Common myeloid progenitor, CD34-positive (primary cell): Measurements from ENCODE around the gene AIP.

Experiments
- CTCF ChIA-PET: fragments of 350-600 bp; sonication (Branson Sonifier 250); formaldehyde crosslinking; loops from one replicate; lab custom pipeline; 2021; ENCODE audit warnings: antibody characterized with exemption; lab: Charles Lee
- POLR2A ChIA-PET: fragments of 350-600 bp; sonication (Branson Sonifier 250); formaldehyde crosslinking; loops from one replicate; lab custom pipeline; 2021; ENCODE audit warnings: antibody characterized with exemption; lab: Charles Lee
- DNase-seq, 3 donors: peaks; one replicate each; pipeline versions ENCODE4 v3.0.0 to v3.0.0-alpha.2; 2013
- H3K27ac ChIP-seq, 2 experiments: 1 replicate in 1 of 2; 2 replicates in 1 of 2; pipeline ENCODE4 v1.7.0; 2013; ENCODE audit warnings: inconsistent platforms in 2 of 2, low read length in 2 of 2, mild to moderate bottlenecking in 2 of 2, low read depth in 1 of 2, moderate library complexity in 1 of 2; ENCODE audit not compliant: severe bottlenecking in 2 of 2, insufficient read depth in 1 of 2, poor library complexity in 1 of 2
- H3K27me3 ChIP-seq, 5 experiments: replicated peaks in 2 of 5; 1 replicate in 3 of 5; 2 replicates in 2 of 5; pipeline versions ENCODE4 v1.6.1 to v1.7.0; 2013; ENCODE audit warnings: low read length in 4 of 5, mild to moderate bottlenecking in 2 of 5, moderate library complexity in 2 of 5, inconsistent platforms in 1 of 5; ENCODE audit not compliant: insufficient read depth in 5 of 5, control insufficient read depth in 4 of 5
- H3K36me3 ChIP-seq, 4 experiments: 1 replicate in 2 of 4; 2 replicates in 2 of 4; pipeline versions ENCODE4 v1.6.1 to v1.7.0; 2013; ENCODE audit warnings: low read length in 3 of 4, control low read depth in 1 of 4, mild to moderate bottlenecking in 1 of 4; ENCODE audit not compliant: control insufficient read depth in 4 of 4, insufficient read depth in 4 of 4
- H3K4me1 ChIP-seq, 4 experiments: 1 replicate in 3 of 4; 2 replicates in 1 of 4; pipeline versions ENCODE4 v1.6.1 to v1.7.1; 2013; ENCODE audit warnings: low read length in 3 of 4, mild to moderate bottlenecking in 3 of 4, control low read depth in 1 of 4, inconsistent platforms in 1 of 4, moderate library complexity in 1 of 4; ENCODE audit not compliant: control insufficient read depth in 4 of 4, insufficient read depth in 4 of 4; ENCODE audit errors: control extremely low read depth in 1 of 4
- H3K4me3 ChIP-seq, 7 experiments: 1 replicate in 4 of 7; 2 replicates in 3 of 7; pipeline versions ENCODE4 v1.5.1 to v1.7.0; 2013; ENCODE audit warnings: mild to moderate bottlenecking in 7 of 7, low read length in 6 of 7, moderate library complexity in 6 of 7, inconsistent platforms in 2 of 7, low read depth in 2 of 7, control low read depth in 1 of 7; ENCODE audit not compliant: insufficient read depth in 4 of 7, control insufficient read depth in 1 of 7; ENCODE audit errors: extremely low read depth in 1 of 7
- H3K9me3 ChIP-seq, 5 experiments: 1 replicate in 4 of 5; 2 replicates in 1 of 5; pipeline versions ENCODE4 v1.6.1 to v1.7.1; 2013; ENCODE audit warnings: low read length in 4 of 5, mild to moderate bottlenecking in 2 of 5, inconsistent platforms in 1 of 5, low read depth in 1 of 5, moderate library complexity in 1 of 5; ENCODE audit not compliant: control insufficient read depth in 4 of 5, insufficient read depth in 2 of 5; ENCODE audit errors: control extremely low read depth in 1 of 5
- WGBS: methylation state at CpG from one replicate; pipeline ENCODE4 v1.1.5; 2013; ENCODE audit not compliant: insufficient coverage; 5-methylcytosine and 5-hydroxymethylcytosine counted together

AIP gene

GRCh38 chr11:67499808-67500483, 17.1 kb downstream of the AIP start:
- H3K4me3 ChIP-seq, result no peak overlapping the region
- H3K27me3 ChIP-seq, result peaks cover 0 to 22% (median 0%) of the 10 kb centered on the region in 5 experiments
- no peak overlapping the region for H3K27ac ChIP-seq
- peaks cover 0 to 18% (median 14%) of the 10 kb centered on the region in 4 experiments for H3K4me1 ChIP-seq
- peaks cover 2 to 43% (median 11%) of the 10 kb centered on the region in 4 experiments for H3K36me3 ChIP-seq
- ChIA-PET POLR2A (no interaction called here), CTCF (no interaction called here)
- no peak for DNase-seq
- H3K9me3 ChIP-seq, result no peaks in the 10 kb centered on the region
- 97% methylated on average over 20 of the region's 26 CpGs for WGBS

- Histone ChIP-seq H3K36me3 (peaks cover 2 to 38% (median 10%) of the 10 kb centered on the region in 4 experiments), H3K27ac (no peak overlapping the region), H3K9me3 (no peaks in the 10 kb centered on the region), H3K4me3 (no peak overlapping the region), H3K27me3 (peaks cover 0 to 22% (median 0%) of the 10 kb centered on the region in 5 experiments), H3K4me1 (peaks cover 0 to 22% (median 19%) of the 10 kb centered on the region in 4 experiments)
- WGBS, result no CpG with 5 or more reads among the region's 1 CpG
- ChIA-PET POLR2A (no interaction called here), CTCF (no interaction called here)
- no peak for DNase-seq
These were observed 17.6 kb downstream of the AIP start for GRCh38 chr11:67500484-67500821.

- Histone ChIP-seq H3K27ac (no peak overlapping the region), H3K27me3 (peaks cover 0 to 22% (median 0%) of the 10 kb centered on the region in 5 experiments), H3K9me3 (no peaks in the 10 kb centered on the region), H3K36me3 (peaks cover 2 to 32% (median 9%) of the 10 kb centered on the region in 4 experiments), H3K4me1 (peaks cover 0 to 28% (median 25%) of the 10 kb centered on the region in 4 experiments), H3K4me3 (no peak overlapping the region)
- CTCF ChIA-PET, result interaction anchor here (1.1 kb wide), 1 partner anchor 13 kb away, joined by 3 read pairs; no protein-coding TSS in a partner anchor
- WGBS, result 92% methylated on average over 9 of the region's 9 CpGs
- DNase-seq, result no peak
- POLR2A ChIA-PET, result no interaction called here
These were observed 18.2 kb downstream of the AIP start for GRCh38 chr11:67500831-67501715.

GRCh38 chr11:67501854-67502253, 19.0 kb downstream of the AIP start:
- H3K36me3 ChIP-seq, result peaks cover 2 to 31% (median 9%) of the 10 kb centered on the region in 4 experiments
- H3K27ac ChIP-seq, result no peak overlapping the region
- H3K4me3 ChIP-seq, result no peak overlapping the region
- H3K9me3 ChIP-seq, result no peaks in the 10 kb centered on the region
- WGBS, result 93% methylated on average over 18 of the region's 18 CpGs
- POLR2A ChIA-PET, result no interaction called here
- CTCF ChIA-PET, result interaction anchor here (1.1 kb wide), 1 partner anchor 13 kb away, joined by 3 read pairs; no protein-coding TSS in a partner anchor
- peaks cover 0 to 36% (median 31%) of the 10 kb centered on the region in 4 experiments for H3K4me1 ChIP-seq
- H3K27me3 ChIP-seq, result peaks cover 0 to 22% (median 0%) of the 10 kb centered on the region in 5 experiments
- DNase-seq, result no peak

- ChIA-PET POLR2A (no interaction called here), CTCF (no interaction called here)
- Histone ChIP-seq H3K4me3 (no peak overlapping the region), H3K36me3 (peaks cover 0 to 31% (median 8%) of the 10 kb centered on the region in 4 experiments), H3K27me3 (peaks cover 0 to 22% (median 0%) of the 10 kb centered on the region in 5 experiments), H3K4me1 (peaks cover 0 to 42% (median 37%) of the 10 kb centered on the region in 4 experiments), H3K9me3 (no peaks in the 10 kb centered on the region), H3K27ac (no peak overlapping the region)
- WGBS, result 92% methylated on average over 9 of the region's 18 CpGs
- no peak for DNase-seq
These were observed 19.6 kb downstream of the AIP start for GRCh38 chr11:67502328-67502979.

GRCh38 chr11:67503119-67504004, 20.5 kb downstream of the AIP start:
- Histone ChIP-seq H3K36me3 (peaks cover 0 to 27% (median 7%) of the 10 kb centered on the region in 4 experiments), H3K27me3 (peaks cover 0 to 22% (median 0%) of the 10 kb centered on the region in 5 experiments), H3K27ac (no peak overlapping the region), H3K4me1 (peaks cover 0 to 46% (median 42%) of the 10 kb centered on the region in 4 experiments), H3K4me3 (peak overlapping the region in 5 of 7 experiments; percentile 68 to 82 (median 78)), H3K9me3 (no peaks in the 10 kb centered on the region)
- POLR2A ChIA-PET, result no interaction called here
- DNase-seq, result no peak
- 88% methylated on average over 14 of the region's 19 CpGs for WGBS
- CTCF ChIA-PET, result no interaction called here
